HG02943 (cell line): ENCODE results near the gene SMTNL2.

Experiments
- ATAC-seq: cut with Tn5 transposase; IDR thresholded peaks from one replicate; pipeline ENCODE4 v1.9.1; 2021; ENCODE audit warnings: mild to moderate bottlenecking, low read depth, moderate library complexity; ENCODE audit not compliant: unreplicated experiment

SMTNL2 gene

DNA sequence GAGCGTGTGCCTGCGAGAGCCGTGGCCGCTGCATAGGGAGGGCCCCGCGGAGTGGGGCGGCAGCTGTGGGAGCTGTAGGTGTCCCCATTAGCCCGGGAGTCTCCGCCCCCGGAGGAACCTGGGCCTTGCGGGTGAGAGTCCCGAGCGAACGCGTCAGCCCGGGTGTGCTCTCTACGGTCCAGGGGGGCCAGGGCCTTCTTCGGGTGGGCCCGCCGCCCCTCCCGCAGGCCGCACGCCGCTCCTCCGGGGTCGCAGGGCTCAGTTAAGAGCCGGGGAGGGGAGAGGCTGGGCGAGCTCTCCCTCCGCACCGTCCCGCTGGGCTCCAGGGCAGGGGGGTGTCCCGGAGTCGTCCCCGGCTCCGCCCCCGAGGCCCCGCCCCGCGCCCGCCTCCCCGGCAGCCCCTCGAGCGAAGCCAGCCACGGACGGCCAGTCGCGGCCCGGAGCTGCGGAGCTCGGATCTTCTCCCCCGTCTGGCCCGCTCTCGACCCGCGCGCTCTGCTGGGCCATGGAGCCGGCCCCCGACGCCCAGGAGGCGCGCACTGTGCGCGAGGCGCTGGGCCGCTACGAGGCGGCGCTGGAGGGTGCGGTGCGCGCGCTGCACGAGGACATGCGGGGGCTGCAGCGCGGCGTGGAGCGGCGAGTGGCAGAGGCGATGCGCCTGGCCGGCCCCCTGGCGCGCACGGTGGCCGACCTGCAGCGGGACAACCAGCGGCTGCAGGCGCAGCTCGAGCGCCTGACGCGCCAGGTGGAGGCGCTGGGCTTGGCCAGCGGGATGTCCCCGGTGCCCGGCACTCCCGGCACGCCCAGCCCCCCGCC lies at the start of gene SMTNL2:
SMTNL2 (plus strand) TSS at position 429 of the 816 bp plus-strand sequence; CDS start at position 506, 77 bp downstream.
- ATAC-seq: no peak

DNA sequence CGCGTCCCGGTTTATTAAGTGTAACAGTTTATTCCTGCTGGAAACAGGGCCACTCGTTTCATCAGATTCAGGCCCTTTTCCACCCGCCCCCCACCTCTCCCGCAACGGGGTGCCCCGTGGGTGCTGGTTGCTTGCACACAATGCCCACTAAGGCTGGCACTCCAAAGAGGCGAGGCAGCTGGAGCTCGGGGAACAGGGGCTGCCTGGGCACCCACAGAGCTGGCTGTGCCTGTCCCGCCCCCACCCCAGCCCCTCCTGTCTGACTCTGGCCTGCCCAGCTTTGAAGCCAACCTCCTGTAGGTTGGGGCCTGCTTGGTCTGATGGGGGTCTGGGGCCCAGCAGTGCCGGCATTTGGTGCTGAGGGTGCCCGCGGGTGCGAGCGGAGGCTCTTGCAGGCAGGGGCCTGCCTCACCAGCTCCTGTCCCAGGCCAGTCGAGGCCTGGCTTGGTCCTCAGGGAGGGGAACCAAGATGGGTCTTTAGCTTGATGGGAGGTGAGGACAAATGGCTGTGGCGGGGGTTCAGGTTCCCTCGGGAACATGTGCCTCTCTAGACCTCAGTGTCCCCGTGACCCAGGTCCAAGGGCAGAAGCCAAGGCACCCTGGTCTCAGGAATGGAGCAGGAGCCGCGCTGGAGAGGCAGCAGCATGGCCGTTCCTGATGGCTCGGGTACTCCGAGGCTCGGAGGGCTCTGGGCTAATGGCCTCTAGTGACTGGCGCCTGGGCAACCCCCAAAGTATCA lies 49.2 kb upstream of the SMTNL2 start:
- no peak for ATAC-seq

DNA sequence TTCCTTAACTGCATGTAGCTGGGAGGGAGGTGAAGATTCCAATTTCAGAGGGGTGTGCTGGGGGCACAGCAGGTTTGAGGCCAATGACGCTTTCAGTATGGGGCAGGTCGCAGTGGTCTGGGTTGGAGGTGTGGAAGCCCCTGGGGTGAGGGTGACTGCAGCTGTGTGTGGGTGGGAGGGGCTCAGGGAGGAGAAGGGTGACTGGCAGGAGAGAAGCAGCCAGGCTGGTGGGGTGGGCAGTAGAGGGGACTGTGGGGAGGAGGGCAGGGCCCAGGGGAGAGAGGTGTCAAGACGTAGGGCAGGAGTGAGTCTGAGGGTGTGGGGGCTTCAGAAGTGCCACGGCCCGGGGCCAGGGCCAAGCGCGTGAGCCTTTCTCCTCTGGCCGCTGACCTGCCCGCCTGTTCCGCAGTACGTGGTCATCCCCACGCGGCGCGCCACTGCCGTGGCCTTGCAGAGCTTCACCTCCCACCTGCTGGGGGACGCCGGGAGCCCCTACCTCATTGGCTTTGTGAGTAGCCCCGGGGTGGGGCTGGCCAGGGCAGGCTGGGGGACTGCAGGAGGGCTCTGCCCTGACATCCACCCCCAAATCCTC lies 48.6 kb upstream of the SMTNL2 start:
- ATAC-seq: no peak

DNA sequence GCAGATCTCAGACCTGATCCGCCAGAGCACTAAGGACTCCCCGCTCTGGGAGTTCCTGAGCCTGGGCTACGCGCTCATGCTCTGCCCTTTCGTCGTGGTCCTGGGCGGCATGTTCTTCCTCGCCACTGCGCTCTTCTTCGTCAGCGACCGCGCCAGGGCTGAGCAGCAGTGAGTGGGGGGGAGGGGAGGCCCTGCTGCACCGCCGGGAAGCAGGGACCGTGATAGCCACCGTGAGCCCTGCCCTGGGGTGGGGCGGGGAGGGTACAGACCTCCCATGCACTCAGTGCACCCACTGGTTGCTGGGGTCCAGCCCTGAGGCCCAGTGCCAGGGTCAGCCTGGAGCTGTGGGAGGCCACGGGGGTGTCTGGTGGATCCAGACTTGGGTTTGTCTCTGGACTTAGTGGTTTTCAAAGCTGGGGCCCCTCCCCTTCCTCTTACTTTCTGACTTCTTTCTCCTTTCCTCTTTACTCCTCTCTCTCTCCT lies 48.0 kb upstream of the SMTNL2 start:
- no peak for ATAC-seq

DNA sequence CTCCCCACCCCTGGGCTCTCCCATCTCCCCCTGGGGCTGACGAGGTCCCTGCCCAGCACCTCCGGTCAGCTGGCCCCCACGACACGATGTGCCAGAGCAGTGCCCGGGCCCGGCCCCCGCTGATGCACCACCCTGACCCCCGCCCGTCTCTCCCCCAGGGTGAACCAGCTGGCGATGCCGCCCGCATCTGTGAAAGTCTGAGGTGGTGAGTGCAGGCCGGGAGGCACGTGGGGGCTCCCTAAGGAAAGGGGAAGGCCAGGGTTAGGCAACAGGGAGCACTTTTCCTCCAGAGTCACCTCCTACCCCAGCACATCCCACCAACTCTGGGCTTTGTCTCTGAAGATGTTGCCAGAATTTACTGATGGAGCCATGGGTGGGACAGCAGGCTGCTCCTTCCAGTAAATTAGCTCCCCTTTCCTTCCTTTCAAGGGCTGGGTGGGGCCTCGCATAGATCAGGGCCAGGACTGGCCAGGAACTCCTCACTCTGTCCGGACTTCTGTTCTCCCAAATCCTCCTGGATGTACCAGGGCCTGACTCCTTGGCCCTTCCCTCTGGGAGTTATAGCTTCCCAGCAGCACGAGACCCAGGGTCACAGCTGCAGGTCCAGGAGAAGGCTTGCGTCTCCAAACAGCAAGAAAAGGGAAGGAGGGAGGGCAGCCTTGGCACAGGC lies 47.5 kb upstream of the SMTNL2 start:
- no peak for ATAC-seq

DNA sequence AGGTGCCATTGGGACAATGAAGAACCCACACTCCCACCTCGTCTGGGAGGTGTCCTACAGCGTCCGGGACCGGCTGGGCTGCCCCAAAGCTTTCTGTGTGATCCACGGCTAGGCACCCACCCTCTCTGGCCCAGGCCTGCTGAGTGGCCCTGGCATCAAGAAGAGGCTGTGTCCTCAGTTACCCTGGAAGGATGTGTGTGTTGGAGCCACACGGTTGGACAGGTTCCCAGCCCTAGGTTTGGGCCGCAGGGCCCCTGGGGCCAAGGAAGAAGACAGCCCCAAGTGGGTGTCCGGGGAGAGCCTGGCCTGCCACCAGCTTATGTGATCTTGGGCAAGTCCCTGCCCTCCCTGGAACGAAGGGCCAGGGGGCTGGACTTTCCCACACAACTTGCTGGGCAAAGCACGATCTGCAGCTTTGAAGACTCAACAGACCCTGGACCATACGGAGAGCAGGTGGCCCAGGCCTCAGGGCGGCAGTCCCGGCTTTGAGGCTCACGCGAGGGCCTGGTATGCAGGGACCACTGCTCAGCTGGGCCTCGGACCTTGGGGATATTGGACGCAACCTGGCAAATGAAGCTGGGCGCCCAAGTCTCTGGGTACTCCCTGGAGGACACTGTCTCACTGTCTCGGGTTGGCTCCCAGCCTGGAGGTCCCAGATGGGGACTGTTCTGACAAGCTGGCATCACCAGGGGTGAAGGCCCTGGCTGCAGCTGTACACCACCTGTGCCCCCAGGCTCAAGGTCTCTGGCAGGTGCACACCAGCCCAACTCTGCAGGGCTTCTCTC lies 46.7 kb upstream of the SMTNL2 start:
- ATAC-seq: no peak

DNA sequence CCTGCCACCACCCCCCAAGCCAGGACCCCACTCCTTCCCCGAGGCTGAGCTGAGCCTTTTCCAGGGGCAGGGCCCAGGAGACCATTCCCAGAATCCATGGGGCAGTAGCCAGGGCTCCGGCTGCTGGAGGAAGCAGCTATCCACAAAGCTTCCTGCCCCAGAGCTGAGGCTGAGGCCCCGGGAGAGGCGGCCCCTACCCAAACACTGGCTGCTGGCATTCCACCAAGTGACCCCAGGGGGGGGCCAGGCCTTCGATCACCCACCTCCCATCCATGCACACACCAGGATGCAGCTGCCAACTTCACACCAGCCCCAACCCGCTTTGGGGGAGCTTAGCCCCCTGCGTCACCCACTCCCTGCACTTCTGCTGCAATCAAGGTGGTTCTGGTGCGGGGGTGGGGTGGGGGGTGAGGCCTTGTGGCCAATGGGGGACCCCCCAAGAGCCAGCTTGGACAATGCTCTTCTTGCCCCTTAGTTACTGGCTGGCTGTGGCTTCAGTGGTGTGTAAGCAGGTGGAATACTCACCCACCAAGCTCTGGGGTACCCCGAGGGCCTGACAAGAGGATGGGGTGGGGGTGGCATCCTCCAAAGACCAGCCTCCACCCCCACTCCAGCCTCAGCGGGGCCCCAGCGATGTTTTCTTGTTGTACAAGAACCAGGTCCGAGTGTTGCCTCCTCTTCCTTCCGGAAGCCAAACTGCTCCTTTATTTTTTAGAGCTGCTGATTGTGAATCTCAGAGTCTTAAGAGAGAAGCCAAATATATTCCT lies 45.9 kb upstream of the SMTNL2 start:
- no peak for ATAC-seq

DNA sequence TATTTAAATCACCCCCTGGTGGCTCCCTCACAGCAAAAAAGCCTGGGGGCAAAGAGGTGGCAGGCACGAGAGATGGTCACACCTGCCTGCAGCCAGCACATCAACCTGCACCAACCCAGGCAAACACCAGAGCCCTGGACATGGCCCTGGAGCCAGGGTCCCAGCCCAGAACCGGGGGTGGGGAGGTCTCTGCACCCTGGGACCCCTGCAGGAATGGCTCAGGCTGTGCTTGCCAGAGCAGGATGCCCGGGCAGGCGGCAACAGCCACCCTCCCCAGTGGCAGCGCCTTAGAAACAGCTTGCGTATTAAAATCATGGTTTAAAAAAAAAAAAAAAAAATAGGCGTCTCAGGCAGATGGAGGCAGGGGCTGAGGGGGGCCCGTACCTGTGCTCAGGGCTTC lies 45.3 kb upstream of the SMTNL2 start:
- ATAC-seq: no peak

DNA sequence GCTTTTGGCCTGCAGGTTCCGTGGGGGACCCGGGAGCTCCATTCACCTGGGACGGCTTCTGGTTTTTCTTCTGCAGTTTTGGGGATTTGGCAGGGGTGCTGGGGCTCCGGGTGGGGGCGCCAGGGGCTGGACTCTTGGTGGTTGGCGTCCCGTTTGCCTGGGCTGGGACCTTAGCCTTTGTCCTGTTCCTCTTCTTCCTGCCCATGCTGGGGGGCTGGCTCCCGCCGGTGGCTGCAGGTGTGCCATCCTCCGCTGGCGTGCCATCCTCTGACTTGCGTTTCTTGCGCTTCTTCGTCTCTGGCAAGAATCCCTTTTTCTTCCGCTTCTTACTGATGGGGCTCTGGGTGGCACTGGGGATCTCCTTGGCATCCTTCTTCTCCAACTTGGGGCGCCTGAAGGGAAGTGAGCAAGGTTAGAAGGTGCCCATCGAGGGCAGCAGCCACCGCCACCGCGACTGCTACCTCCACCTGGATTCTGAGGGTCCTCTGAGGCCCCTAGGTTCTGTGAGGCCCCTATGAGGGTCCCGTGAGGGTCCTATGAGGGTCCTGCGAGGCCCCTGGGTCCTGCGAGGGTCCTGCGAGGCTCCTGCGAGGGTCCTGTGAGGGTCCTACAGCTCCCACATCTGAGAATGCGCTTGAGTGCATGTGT lies 44.6 kb upstream of the SMTNL2 start:
- no peak for ATAC-seq

DNA sequence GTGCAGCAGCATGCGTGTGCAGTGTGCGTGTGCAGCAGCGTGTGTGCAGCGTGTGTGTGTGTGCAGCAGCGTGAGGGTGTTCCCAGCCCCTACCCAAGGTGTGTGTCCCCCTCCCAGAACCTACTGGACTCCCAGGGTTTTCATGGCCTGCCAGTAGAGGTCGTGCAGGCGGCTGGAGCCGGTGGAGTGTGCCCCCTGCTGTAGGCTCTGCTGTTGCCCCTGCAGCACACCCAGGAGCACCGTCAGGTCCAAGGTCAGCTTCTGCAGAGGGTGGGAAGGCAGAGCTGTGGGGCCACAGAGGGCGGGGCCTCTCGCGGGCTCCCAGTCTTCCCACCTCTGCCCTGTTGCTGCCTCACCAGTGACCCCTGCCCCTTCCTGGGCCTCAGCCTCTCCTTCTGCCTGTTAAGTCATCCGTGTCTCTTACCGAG lies 44.1 kb upstream of the SMTNL2 start:
- ATAC-seq: no peak

DNA sequence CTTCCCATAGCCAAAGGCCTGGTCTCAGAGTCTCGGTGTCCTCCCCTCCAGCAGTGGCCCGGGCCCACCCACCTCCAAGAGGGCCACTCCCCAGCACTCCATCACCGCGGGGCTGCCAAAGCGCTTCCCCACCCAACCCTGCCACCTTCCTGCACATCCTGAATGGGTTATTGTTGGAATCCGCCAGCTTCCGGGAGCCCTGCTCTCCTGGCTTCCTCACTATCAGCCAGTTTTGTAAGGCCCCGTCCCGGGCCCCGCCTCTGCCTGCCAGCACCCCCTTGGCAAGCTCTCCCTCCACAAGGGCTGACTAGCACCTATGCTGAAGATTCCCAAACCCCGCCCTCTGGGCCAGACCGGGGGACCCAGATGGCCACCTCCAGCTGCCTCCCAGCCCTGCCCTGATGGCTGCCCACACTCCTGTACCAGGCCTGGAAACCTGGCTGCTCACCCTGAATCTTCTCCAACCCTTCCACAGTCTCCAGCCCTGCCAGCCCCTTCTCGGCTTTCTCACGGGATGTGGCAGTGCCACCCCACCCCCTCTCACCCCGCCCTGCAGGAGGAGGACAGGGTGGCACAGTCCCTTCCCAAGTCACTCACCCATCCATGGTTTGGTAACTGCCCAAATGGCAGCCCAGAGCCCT lies 43.5 kb upstream of the SMTNL2 start:
- ATAC-seq: no peak

DNA sequence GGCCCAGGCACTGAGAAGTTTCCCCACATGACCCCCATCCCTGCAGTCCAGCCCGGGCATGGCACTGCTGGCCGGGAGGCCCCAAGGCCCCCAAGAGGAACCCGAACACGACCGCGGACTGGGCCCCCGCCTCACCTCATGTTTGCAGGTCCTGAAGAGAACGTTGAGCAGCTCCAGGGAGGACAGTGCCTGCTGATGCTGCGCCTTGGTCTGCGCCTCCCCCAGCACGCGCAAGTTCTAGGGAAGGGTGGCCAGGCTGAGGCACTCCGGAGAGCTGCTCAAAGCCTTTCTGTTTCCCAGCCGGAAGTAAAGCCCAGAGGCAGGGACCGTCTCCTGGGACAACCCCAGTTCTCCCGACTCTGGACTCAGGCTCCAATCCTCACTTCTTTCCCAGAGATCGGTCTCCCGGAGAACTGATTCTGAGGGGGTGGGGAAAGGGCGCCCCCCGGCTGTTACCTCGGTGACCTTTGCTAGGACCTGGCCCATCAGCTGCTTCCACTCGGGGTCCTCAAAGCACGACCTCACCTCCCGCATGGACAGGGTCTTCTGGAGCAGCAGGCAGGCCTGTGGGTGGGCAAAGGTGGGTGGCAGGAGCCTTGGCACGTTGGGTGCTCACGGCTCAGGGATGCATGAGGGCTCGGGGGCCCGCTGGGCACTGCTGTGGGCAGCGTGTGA lies 42.9 kb upstream of the SMTNL2 start:
- ATAC-seq: no peak

DNA sequence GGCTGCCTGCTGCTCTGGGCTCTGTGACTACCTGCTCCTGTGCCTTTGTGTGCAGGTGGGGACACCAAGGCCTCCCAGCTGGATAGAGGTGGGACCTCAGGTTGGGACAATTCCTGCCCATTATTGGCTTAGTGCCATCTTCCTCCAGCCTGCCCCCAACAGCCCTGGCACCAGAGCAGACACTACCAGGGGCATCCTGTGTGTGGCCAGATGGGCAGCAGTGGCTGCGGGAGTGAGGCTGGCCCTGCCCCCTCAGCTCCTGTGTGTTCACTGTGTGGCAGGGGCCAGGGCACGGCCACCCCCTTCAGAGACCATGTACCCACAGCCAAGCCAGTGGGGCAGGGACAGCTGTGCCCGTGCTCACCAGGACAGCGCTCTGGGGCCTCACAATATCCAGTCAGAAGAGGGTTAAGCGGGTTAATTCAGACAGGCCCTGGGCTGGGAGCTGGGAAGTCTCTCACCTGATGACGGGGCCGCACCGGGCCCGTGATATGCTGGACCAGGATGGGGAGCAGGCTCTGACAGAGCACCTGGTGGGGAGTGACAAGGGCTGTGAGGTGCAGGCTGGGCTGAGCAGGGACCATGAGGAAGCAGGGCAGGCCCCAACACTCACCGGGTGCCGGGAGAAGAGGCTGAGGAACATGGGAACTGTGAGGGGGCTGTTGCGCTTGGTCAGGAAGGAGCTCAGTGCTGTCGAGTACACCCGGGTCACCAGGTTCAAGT lies 42.2 kb upstream of the SMTNL2 start:
- no peak for ATAC-seq

DNA sequence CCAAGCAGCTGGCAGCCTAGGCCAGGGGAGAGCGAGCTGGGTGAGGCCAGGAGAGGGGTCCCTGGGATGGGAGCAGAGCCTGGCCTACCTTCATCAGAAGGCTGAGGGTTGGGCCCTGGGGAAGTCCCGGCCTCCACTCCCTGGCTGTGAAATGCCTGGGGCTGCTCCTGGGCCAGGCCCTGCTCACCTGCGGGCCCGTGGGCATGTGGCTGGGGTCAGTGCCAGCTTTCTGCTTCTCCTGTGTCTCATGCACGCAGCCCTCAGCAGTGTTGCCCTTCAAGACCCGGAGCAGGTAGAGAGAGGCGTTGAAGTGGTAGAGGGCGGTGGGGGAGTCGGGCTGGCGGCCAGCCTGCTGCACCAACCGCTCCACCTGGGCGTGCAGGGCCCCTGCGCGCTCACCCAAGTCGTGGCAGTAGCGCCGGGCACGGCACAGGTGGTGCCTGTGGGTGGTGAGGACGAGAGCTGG lies 41.6 kb upstream of the SMTNL2 start:
- ATAC-seq: no peak

DNA sequence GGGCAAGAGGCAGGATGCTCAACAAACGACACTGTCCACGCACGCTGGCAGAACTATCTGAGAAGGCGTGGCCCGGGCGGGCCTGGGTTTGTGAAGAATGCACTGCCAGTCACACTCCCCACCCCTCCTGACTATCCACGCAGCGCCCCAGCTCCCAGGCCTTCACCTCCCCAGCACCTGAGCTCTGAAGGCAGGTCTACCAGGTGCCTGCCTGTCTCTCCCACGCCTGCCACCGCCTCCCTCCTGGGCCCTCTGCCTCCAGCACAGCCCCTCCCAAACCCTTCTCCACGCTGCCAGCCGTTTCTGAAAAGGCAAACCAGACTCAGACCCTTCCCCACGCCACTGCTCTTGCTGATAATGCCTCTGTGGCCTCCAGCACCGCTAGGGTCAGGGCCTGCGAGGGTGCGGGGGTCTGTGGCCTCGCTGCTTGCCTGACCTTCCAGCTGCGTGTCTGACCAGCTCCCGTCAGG lies 40.7 kb upstream of the SMTNL2 start:
- no peak for ATAC-seq

DNA sequence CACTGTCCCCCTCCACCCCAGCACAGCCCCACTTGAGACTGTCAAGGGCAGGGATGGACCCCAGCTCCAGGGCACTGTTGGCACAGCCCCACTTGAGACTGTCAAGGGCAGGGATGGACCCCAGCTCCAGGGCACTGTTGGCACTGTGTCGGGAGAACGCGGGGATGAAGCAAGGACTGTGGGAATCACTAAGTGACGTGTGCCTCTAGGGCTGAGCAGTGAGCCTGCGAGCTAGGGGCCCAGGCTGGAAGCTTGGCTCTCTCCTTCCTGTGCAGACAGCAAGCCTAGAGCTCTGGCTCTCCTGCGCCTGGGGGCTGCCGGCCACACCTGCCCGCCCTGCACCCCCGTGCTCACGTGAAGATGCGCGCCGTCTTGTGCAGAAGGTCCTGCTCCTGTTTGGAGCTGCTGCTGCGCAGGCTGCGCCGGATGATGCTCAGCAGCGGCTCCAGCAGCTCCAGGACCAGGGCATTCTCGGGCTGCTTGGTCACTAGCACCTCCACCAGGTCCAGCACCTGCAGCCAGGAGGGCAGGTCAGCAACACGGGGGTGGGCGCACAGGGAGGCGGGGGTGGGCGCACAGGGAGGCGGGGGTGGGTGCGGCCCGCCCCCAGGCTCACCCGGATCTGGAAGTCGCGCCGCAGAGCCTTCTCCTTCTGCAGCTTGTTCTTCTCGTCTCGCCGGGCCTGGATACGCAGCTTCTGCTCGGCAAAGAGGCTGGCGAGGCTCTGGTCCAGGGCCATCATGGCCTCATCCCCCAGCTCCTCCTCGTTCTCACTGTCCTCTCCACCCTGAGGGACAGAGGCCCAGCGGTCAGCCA lies 40.0 kb upstream of the SMTNL2 start:
- ATAC-seq: no peak
